ENCODE results near the gene GBX2.
"Not testable (repeated sequence)": the region's sequence is repeated elsewhere in the genome, so short reads cannot be mapped to it uniquely, and the experiment has no call there.

Gene GBX2

DNA sequence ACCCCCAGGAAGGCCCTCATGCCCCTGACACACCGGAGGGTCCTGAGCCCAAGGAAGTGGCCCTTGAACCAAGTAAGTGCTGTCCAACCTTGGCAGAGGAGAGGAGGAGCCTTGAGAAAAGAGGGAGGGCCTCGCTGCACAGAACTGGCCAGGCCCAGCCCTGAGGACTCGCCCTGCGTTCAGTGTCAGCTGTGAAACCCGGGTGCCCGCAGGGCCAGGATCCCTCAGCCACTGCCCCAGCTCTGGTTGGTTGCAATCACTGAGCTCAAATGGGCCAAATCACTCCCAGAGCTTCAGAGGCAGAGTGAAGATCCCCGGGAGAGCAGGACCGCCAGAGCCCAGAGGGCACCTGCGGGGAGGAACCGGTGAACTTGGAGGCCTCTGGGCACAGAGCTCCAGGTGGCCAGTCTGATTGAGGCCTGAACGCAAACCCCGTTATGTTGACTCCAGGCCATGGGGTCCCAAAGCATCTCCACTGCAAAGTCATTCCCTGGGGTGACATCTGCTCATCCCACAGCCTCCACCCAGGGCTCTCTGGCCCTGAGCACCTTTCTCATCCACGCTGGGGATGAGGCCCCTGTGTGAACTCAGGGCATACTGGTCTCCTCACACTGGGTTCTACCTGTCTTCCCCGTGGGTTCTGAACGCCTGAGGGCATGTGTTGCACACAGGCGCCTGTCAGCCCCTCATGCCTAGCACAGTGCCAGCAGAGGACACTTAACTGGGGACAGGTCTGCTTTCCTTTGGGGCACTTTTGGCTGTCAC is 11.9 kb downstream of the GBX2 start:
- DNase-seq (ENCODE audit: extremely low spot score) = no peak
- ChIA-PET POLR2A (no interaction called here), CTCF (no interaction called here)
- TF ChIP-seq ARNT (IDR thresholded peaks at IDR 0.05) (no peak), L3MBTL2 (conservative IDR thresholded peaks at IDR 0.05) (no peak), TARDBP (IDR thresholded peaks at IDR 0.05) (no peak), LEF1 (IDR thresholded peaks at IDR 0.05; ENCODE audit: borderline replicate concordance) (no peak), SUZ12 (IDR thresholded peaks at IDR 0.05) (no peak), PKNOX1 (IDR thresholded peaks at IDR 0.05) (no peak)

- no peak for DNase-seq (ENCODE audit: extremely low spot score)
- CTCF ChIA-PET = no interaction called here
- POLR2A ChIA-PET = no interaction called here
- TF ChIP-seq TARDBP (IDR thresholded peaks at IDR 0.05) = no peak
- TF ChIP-seq NFRKB (IDR thresholded peaks at IDR 0.05) = no peak
- TF ChIP-seq FOXK2 (IDR thresholded peaks at IDR 0.05) = no peak
- TF ChIP-seq L3MBTL2 (conservative IDR thresholded peaks at IDR 0.05) = no peak
- TF ChIP-seq FOXM1 (IDR thresholded peaks at IDR 0.05; ENCODE audit: borderline replicate concordance) = no peak
Observed at GRCh38 chr2:236155406-236155805, 12.8 kb downstream of the GBX2 start.

- DNase-seq (ENCODE audit: extremely low spot score) = no peak
- POLR2A ChIA-PET = no interaction called here
- no peak for TF ChIP-seq BHLHE40 (IDR thresholded peaks at IDR 0.05; ENCODE audit: borderline replicate concordance)
- TF ChIP-seq ARNT (IDR thresholded peaks at IDR 0.05) = no peak
- no peak for TF ChIP-seq ELF4 (IDR thresholded peaks at IDR 0.05)
- no peak for TF ChIP-seq FOXK2 (IDR thresholded peaks at IDR 0.05)
- CTCF ChIA-PET = no interaction called here
Observed at GRCh38 chr2:236146436-236146835, 21.8 kb downstream of the GBX2 start.

GRCh38 chr2:236143811-236144210 is 24.4 kb downstream of the GBX2 start:
- CTCF ChIA-PET = no interaction called here
- DNase-seq (ENCODE audit: extremely low spot score) = no peak
- TF ChIP-seq FOXK2 (IDR thresholded peaks at IDR 0.05) (no peak), ELF4 (IDR thresholded peaks at IDR 0.05) (no peak), BHLHE40 (IDR thresholded peaks at IDR 0.05; ENCODE audit: borderline replicate concordance) (no peak), L3MBTL2 (conservative IDR thresholded peaks at IDR 0.05) (no peak)
- POLR2A ChIA-PET = no interaction called here

DNA sequence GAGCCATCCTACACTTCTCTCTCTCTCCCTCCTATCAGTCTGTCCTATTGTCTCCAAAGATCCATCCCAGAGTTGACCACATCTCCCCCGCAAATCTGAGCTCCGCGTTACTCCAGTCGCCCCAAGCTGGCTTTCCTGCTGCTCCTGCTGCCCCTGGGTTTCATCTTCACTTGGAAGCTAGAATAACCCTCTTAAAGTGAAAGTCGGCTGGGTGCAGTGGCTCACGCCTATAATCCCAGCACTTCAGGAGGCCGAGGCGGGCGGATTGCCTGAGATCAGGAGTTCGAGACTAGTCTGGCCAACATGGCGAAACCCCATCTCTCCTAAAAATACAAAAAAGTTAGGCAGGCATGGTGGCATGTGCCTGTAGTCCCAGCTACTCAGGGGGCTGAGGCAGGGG is 26.6 kb downstream of the GBX2 start:
- POLR2A ChIA-PET; DNase-seq (ENCODE audit: extremely low spot score); CTCF ChIA-PET: not testable (repeated sequence)

DNA sequence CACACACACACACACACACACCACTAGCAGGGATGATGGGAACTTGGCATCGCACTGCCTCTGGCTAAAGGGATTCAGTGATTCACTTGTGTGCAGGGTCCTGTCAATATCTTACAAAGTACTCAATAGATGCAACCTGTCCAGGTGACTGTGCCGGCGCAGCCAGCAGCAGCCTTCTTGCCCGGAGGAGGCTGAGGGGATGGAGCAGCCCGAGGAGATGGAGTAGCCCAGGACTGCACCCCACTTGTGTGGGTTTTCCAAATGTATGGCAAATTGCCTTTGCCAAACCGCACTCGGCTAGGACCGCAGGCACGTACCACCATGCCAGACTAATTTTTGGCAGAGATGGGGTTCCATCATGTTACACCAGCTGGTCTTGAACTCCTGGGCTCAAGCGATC is 31.1 kb downstream of the GBX2 start:
- ChIA-PET CTCF (no interaction called here), POLR2A (no interaction called here)
- TF ChIP-seq SP1 (IDR thresholded peaks at IDR 0.05) (no peak), HDGF (IDR thresholded peaks at IDR 0.05; ENCODE audit: borderline replicate concordance) (no peak), FOXM1 (IDR thresholded peaks at IDR 0.05; ENCODE audit: borderline replicate concordance) (no peak), PKNOX1 (IDR thresholded peaks at IDR 0.05) (no peak), ELF4 (IDR thresholded peaks at IDR 0.05) (no peak), LEF1 (IDR thresholded peaks at IDR 0.05; ENCODE audit: borderline replicate concordance) (no peak), BHLHE40 (IDR thresholded peaks at IDR 0.05; ENCODE audit: borderline replicate concordance) (no peak), FOXA1 (IDR thresholded peaks at IDR 0.05) (no peak), SUZ12 (IDR thresholded peaks at IDR 0.05) (no peak), CTBP1 (IDR thresholded peaks at IDR 0.05; ENCODE audit: borderline replicate concordance) (no peak), ZNF384 (IDR thresholded peaks at IDR 0.05) (no peak)
- DNase-seq (ENCODE audit: extremely low spot score) = no peak

DNA sequence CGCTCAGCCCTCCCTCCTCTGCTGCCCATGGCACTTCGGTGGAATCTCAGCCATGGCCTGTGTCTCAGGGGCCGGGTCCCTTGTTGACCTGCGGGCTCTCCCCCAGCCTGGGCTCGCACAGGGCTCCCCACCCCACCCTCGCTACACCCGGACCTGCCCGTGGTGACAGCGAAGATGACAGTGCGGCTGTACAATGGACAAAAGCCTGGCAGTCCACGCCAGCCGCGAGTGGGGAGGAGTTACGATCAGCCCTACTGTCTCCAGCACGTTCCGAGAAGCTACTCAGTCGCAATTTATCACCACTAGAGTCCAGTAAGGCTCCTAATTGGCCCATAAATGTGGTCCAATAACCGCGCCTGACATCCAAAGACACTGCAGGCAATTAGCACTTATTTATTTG is 31.6 kb downstream of the GBX2 start:
- POLR2A ChIA-PET = no interaction called here
- DNase-seq (ENCODE audit: extremely low spot score) = no peak
- TF ChIP-seq TARDBP (IDR thresholded peaks at IDR 0.05) (no peak), FOXM1 (IDR thresholded peaks at IDR 0.05; ENCODE audit: borderline replicate concordance) (no peak), FOXK2 (IDR thresholded peaks at IDR 0.05) (no peak), ELF4 (IDR thresholded peaks at IDR 0.05) (no peak), CTBP1 (IDR thresholded peaks at IDR 0.05; ENCODE audit: borderline replicate concordance) (no peak), HDGF (IDR thresholded peaks at IDR 0.05; ENCODE audit: borderline replicate concordance) (no peak), SUZ12 (IDR thresholded peaks at IDR 0.05) (no peak), ARNT (IDR thresholded peaks at IDR 0.05) (no peak), BHLHE40 (IDR thresholded peaks at IDR 0.05; ENCODE audit: borderline replicate concordance) (no peak), PKNOX1 (IDR thresholded peaks at IDR 0.05) (no peak), LEF1 (IDR thresholded peaks at IDR 0.05; ENCODE audit: borderline replicate concordance) (no peak), FOXA1 (IDR thresholded peaks at IDR 0.05) (no peak), L3MBTL2 (conservative IDR thresholded peaks at IDR 0.05) (no peak), ZNF384 (IDR thresholded peaks at IDR 0.05) (no peak), SP1 (IDR thresholded peaks at IDR 0.05) (no peak), NFRKB (IDR thresholded peaks at IDR 0.05) (no peak)
- CTCF ChIA-PET = no interaction called here

Measured in HEK293T (cell line).